Right kidney (tissue), 1 donor: Measurements from ENCODE around the gene ZNF606.

Experiments used
- DNase-seq: peaks from one replicate; pipeline ENCODE4 v3.0.0-alpha.2; 2016

ZNF606 gene

GRCh38 chr19:57934820-57935665, 67.6 kb downstream of the ZNF606 start, which contains the start of gene ZNF418:
ZNF418 (minus strand) TSS chr19:57935402; CDS start chr19:57933822, 1,580 bp downstream.
- peak; percentile 84 for DNase-seq

DNA sequence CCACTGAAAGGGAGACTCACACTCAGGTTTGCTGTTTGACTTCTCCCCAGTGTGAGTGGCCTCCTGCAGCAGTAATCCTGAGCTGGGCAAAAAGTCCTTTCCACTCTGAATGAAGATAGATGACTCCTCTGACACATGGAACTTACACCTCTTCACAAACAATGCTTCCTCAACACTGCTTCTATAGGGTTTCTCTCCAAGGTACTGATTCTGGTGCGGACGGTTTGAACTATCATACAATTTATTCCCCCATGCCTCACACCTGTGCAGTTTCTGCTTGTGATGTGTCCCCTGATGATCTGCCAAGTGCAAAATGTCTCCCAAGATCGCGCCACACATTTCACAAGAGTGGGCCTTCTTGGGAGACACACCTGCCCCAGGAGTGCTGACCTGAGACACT, 75.0 kb downstream of the ZNF606 start:
- DNase-seq, result no peak
